Stimulated activated CD8-positive, alpha-beta memory T cell treated with anti-CD3 and anti-CD28 coated beads, Interleukin-15, amount 100 ng/mL, for 1 hour (primary cell): ENCODE results near the gene FOXR2.

Source experiments
- DNase-seq: peaks from one replicate; pipeline ENCODE4 v3.0.0-alpha.2; 2020; ENCODE audit warnings: low read depth

FOXR2 gene, protein sequence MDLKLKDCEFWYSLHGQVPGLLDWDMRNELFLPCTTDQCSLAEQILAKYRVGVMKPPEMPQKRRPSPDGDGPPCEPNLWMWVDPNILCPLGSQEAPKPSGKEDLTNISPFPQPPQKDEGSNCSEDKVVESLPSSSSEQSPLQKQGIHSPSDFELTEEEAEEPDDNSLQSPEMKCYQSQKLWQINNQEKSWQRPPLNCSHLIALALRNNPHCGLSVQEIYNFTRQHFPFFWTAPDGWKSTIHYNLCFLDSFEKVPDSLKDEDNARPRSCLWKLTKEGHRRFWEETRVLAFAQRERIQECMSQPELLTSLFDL

DNA sequence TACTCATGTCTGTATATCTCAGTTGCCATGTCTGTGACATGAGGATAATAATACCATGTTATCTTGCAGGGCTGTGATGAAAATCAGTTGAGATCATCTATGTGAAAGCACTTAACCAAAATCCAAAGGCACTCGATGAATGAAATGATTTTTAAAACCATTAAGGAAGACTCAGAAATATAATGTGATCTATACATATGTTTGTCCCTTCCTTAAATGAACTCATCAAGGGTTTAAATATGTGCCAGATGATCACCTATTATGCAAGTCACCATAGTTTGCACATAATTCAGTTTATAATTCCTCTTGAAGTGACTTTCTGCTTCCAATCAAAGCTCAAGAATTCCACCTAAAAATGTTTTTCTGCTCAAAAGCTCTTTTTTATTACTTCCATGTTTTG is at the start of gene FOXR2:
Gene FOXR2, plus strand, starts transcription at position 301 of the 400 bp plus-strand sequence. CDS start 312 bp downstream, outside the sequence.
- no peak for DNase-seq

DNA sequence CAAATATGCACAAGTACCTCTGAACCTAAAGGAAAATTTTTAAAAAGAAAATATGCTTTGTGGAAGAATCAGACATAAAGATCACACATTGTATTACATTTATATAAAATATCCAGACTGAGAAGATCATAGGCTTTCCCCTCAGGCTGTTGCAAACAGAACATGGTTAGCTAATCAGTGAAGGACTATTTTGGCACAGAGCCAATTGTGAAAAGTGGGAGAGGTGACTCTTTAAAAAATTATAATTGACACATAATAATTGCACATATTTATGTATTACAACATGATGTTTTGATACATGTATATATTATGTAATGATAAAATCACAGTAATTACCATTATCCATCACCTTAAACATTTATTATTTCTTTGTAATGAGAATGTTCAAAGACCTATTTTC is 44.1 kb upstream of the FOXR2 start:
- no peak for DNase-seq

DNA sequence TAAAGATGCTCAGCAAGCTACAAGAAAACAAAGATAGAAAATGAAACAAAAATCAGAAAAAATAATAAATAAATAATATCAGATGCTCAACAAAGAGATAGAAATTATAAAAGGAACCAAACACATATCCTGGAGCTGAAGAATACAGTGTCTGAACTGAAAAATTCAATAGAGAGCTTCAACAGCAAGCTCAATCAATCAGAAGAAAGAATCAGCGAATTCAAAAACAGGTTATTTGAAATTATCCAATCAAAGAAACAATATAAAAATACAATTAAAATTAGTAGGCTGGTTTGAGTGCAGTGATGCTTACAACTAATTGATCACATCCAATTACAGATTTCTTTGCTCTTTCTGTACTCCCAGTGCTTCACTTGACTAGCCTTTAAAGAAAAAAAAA is 40.8 kb upstream of the FOXR2 start:
- DNase-seq = no peak

DNA sequence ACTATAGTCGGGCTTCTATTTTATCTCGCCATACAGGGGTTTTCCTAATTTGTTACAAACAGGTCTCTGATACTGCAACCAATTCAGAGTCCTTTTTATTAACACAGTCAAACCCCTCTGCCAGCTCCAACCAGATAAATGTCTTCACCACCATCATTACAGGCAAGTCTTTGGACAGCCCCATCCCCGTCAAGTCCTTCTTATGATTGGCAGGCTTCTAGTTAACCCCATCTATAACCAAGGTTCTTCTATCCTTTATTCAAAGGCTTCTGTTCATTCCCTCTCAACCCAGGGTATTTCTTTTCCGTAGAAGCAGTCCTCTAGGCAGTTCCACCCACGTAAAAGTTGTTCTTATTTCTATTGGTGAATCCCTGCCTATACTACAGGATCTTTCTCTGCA is 29.9 kb upstream of the FOXR2 start:
- no peak for DNase-seq

DNA sequence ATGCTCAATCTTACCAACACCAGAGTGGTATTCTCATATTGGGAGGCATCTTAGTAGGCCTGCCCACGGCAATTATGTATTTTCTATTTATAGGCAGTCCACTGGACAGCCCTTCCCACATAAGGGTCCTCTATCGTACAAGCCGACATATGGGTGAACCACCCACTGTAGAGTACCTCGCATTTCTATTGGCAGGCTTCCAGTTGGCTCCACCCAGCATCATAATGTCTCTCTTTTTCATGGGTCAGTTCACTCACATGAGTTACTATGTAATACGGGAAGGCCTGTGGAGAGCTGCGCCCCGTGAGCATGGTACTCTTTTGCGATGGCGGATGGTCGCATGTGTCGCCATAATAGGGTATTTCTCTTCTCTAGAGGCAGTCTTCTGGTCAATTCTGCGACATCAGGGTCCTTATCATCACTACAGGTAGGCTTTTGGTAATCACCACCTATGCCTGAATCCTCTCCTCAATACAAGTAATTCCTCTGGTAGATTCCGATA is 29.4 kb upstream of the FOXR2 start:
- no peak for DNase-seq

DNA sequence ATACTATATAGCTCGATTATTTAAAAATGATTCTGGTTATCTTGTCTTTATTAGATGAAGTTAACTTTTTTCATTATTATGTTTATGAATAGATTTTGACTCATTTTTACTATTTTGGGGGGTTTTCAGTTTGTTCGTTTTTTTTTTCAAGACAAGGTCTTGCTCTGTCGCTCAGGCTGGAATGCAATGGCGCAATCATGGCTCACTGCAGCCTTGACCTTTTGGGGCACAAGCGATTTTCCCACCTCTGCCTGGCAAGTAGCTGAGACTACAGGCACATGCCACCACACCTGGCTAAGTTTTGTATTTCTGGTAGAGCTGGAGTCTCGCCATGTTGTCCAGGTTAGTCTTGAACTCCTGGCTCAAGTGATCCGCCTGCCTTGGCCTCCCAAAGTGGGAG is 24.9 kb upstream of the FOXR2 start:
- DNase-seq = no peak

DNA sequence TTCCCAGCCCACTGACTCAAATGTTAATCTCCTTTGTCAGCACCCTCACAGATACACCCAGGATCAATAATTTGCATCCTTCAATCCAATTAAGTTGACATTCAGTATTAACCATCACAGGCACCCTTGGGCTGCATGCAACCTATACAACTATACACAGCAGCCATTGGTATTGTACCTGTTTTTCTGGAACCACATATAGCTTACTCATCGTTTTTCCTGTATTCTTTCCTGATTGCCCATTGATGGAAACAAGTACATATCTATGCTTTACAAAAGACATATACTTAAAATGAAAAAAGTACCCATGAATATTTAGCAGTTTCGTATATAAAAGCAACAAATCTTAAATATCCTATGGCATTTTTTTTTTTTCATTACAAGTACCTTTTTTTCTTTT is 3.7 kb upstream of the FOXR2 start:
- DNase-seq = no peak

DNA sequence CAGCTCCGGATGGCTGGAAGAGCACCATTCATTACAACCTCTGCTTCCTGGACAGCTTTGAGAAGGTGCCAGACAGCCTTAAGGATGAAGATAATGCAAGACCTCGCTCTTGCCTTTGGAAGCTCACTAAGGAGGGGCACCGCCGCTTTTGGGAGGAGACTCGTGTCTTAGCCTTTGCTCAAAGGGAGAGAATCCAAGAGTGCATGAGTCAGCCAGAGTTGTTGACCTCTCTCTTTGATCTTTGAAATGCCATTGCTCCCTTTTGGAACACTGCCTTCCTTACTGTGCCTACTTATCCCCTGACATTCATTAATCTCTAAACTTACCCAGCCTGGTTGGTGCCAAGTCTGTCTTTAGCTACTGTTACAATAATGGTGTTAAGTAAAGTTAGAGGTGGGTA is 1.2 kb downstream of the FOXR2 start:
- DNase-seq = no peak

DNA sequence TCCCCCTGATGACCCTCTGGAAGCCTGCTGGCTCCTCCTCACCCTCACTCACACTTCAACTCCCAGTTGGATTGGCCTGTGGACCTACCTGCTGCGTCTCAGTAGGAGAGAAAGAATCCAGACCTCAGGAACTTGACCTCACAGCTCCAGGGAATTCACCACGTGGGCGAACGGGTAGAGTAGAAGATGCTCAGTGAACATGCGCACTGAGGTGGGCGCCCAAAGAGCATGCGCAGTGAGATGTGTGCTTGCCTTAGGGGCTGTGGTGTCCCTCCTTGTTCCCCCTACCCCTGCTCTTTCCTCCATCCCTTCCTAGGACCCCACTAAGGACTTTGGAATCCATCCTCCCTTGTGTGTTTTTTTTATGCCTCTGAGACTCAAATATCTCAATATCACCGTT is 12.9 kb downstream of the FOXR2 start:
- no peak for DNase-seq

DNA sequence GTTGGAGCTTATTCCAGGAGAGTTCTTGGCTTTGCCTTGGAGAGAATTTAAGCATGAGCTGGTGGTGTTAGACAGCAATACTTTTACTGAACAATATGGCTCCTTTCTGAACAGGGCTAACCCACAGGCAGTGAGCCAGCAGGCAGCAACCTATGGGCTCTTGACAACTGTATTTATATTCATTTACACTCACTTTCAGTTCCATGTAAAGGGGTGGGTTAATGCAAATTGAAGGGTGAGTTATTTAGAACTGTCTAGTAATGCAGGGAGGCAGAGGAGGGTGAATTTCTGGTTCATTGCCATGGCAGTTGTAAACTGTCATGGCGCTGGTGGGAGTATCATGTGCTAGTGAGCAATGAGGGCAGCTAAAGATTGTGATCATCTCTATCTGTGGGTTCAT is 15.7 kb downstream of the FOXR2 start:
- DNase-seq = no peak

DNA sequence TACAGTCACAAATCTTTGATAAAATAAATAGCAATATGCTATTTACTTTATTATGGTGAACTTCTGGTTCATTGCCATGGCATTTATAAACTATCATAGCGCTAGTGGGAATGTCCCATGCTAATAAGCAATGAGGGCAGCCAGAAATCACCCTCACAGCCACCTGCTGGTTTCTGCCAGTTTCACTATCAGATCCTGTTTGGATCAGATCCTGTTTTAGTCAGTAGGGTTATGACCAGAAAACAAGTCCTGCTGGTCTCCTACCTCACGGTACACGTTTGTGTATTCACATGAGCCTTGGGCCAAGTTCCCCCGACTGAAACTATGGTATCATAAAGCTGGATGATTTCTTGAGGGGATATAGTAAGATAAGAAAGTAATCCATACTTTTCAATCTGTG is 17.7 kb downstream of the FOXR2 start:
- no peak for DNase-seq

DNA sequence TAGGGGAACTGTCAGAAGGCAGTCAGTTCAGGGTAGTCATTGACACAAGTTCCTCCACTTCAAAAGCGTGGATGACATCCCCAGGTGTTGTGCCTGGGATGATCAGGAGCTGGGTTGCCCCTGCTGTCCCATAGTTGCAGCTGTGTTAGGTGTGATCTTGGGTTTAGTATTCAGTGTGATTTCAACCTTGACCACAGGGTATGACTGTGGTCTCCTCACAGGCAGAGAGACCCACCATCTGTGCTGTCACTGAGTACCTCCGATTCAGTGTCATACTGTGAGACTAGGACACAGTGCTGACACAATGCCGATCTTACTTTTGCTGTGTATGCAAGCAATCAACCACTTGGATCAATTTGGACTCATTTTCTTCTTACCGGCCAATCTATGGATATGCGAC is 25.2 kb downstream of the FOXR2 start:
- DNase-seq = no peak

DNA sequence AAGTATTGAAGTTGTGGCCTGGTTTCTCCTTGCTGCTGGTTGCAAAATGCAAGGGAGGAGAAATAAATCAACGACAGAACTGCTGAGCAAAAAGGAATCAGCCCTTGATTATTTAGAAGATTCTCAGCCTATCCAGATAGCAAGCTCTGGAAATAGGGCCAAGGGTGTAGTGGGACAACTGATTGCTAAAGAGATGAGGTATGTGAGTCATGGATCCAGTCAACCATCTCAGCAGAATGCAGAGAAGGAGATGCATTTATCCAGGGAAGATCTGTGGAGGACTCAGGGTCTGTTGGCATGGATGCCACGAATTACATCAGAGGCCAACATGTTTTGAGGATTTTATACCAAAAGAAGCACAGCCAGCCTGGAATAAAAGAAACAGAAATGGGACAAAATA is 36.7 kb downstream of the FOXR2 start:
- DNase-seq = no peak

DNA sequence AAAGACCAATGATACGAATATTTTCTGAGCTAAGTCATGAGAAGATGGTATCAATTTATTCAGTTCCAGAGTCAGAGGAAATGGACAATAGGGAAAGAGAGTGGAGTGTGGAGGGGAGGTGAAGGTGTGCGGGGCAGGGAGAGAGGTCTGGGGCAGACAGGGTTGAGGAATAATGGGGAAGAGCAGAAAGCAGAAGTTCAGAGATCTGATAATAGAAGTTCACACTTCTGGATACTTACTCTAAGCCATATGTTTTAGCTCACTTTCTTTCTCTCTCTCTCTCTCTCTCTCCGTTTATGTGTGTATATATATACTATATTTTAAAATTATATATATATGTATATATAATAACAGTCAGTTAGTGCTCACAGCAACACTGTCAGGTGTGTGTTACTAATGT is 40.4 kb downstream of the FOXR2 start:
- DNase-seq = no peak

DNA sequence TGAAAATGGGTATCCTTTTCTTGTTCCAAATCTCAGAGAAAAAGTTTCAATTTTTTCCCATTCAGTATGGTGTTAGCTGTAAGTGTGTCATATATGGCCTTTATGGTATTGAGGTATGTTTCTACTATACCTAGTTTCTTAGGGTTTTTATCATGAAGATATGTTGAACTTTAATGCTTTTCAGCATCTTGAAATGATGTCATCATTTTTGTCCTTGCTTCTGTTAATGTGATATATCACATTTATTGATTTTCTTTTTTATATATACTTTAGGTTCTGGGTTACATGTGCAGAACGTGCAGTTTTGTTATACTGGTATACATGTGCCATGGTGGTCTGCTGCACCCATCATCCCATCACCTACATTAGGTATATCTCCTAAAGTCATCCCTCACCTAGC is 44.9 kb downstream of the FOXR2 start:
- DNase-seq = no peak
